ENCODE measurements around the gene EVI5L.

The EVI5L gene

DNA sequence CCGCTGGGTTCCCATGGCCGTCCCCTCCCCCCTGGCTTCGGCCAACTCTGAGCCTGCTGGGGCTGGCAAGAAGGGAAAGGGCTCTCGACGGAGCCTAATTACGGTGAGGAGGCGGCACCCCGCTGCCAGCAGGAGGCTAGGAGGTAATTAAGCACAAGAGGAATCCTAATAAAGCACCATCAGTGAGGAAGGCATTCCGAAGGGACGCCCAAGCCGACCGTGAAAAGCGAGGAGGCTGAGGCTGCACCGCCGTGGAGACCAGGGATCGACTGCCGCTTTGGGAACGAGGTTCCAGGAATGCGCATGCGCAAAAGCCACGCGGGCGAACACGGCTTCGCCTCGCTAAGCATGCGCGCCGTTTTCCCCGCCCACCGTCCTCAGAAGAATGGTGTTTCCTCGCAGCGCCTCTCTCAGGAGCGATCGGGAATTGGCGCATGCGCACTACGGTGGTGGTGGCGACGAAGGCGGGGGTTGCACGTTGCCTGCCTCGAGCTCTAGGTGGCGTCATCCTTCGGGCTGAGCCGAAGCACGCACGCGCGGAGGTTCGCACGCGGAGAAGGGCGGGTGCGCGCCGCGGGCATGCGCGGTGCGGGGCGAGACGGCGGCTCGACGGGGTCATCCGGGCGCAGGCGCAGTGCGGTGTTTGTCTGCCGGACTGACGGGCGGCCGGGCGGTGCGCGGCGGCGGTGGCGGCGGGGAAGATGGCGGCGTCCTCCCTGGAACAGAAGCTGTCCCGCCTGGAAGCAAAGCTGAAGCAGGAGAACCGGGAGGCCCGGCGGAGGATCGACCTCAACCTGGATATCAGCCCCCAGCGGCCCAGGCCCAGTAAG is 73.4 kb downstream of the EVI5L start, which contains the start of gene MAP2K7:
TSS of gene MAP2K7 (plus strand) at position 634 of the 830 bp plus-strand sequence. CDS start at position 702, 68 bp downstream.
- DNase-seq, result peak; percentile 100

DNA sequence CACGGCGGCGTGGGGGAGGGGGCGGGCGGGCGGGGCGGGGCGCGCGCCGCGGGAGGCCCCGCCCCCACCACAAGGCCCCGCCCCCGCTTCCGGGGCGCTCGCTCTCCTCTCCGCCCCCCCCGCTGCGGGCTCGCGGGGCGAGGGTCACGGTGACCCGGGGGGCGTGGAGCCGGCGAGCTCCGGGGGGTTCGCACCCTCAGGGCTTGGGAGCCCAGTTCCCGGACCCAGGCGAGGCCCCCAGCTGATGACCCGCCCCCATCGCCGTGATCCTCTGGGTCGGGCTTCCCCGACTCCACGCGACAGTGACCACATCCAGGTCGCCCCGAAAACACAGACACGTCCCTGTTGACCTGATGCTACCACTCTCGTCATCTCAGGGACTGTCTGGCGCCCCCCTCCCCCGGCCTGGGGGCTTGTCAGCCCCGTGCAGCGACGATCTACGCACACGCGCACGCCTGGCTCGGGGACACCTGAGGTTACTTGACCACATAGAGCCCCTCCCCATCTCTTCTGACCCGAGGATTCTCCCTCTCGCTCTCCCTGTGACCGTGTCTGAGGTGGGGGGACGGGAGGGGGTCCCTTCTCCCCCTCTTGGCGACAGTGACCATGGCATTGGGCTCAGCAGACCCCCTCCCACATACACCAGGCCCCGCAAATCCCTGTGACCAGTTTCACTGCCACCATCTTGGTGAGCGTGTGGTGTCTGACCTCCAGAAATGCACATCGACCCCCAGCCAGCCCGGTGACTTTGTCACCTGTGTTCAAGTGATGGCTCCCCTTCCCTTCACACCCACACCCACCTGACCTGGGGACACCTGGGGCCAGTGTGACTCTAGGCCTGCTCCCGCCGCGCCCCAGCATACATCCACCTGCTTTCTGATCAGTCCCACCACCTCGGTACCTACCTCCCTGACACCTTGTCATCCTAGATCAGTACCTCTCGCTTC is 74.3 kb downstream of the EVI5L start:
- no peak for DNase-seq

- DNase-seq, result no peak
Observed at GRCh38 chr19:7905268-7905667, 75.2 kb downstream of the EVI5L start.

- DNase-seq, result no peak
Observed at GRCh38 chr19:7905859-7906258, 75.8 kb downstream of the EVI5L start.

GRCh38 chr19:7907122-7907521 is 77.1 kb downstream of the EVI5L start:
- no peak for DNase-seq

DNA sequence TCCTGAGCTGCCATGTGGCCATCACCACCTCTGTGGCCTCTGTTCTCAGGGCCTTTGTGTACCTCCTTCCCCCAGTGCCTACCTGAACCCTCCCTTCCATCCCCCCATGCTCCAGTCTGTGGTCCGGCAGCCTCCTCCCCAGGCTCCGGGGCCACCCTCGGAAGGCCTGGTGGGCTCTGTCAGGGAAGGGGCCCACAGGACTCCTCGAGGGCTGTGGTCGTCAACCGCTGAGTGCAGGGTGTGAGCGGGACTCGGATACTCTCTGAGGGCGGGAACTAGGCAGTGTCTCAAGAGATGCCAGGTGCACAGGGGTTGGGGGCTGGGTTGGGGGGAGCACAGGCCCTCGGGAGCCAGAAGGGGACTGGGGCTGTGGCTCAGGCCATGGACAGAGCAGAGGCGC is 77.5 kb downstream of the EVI5L start:
- DNase-seq, result no peak

DNA sequence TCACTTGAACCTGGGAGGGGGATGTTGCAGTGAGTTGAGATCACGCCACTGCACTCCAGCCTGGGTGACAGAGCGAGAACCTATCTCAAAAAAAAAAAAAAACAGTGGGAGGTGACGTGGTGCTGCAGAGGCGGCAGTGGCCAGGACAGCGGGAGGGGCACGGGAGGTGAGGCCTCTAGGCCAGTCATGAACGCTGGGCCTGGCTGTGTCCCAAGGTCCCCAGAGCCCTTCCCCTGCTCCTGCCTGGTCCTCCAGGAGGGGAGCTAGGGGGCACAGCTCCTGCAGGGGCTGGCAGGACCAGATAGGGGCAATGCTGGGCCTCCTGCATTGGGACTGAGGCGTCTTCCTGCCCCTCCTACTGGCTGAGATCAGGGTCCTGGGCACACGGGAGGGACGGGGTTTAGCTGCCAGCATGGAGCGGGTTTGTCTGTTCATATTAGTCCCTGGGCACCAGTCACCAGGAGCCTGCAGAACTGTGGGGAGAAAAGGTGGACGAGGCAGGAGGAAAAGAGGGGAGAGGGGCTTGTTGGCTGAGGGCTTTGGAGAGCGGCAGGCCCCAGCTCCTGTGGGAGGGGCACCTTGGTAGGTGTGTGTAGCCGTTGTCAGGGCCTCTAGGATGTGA is 78.2 kb downstream of the EVI5L start:
- no peak for DNase-seq

DNA sequence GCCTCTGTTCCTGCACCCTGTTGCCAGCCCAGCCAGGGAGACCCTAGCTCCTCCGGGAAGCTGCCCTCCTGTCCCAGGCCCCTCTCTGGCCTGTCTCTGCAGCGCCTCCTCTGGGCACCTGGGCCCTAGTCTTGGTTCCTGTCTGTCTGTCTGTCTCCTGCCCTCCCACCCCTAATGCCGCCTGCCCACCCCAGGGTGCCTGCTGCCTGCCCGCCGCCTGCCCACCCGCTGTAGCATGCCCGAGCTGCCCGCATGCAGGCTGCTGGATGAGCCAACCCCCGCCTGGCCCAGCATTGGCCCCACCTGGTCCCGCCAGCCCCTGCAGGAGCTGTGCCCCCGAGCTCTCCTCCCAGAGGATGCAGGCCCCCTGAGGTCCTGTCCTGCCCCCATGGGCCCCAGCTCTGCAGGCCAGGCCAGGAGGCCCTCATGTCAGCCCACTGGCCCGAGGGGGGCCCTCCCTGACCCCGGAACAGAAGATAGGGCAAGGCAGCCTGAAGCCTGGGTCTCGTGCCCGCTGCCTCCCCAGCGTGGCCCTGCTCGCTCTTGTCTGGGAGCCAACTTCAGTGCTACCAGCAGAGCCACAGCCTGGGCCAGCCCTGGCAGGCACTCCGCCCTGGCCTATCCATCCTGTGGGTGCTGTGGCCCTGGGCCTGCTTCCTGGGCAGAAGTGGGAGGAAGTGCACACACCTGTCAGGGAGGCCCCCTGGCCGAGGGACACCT is 78.9 kb downstream of the EVI5L start:
- no peak for DNase-seq

DNA sequence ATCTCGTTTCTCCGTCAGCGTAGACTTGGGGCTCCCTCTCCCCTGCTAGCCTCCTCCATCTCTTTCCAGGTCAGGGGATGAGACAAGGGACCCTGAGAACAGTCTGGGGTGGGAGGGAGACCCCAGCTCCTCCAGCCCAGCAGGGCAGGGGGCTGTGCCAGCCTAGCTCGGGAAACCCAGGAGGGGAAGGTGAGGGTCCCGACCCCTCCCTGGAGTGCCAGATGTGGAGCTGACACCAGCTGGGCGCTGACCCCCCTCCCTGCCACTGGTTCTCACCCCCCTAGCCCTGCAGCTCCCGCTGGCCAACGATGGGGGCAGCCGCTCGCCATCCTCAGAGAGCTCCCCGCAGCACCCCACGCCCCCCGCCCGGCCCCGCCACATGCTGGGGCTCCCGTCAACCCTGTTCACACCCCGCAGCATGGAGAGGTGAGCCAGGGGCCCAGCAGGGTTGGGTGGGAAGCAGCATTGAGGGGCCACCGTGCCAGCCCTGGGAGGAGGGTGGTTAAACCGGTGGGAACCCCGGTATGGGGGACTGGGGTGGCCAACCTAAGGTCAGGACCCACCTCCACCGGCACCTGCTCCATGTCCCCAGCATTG is 79.6 kb downstream of the EVI5L start:
- no peak for DNase-seq

GRCh38 chr19:7910321-7911161 is 80.5 kb downstream of the EVI5L start:
- no peak for DNase-seq

- no peak for DNase-seq
Observed at GRCh38 chr19:7911508-7912143, 81.6 kb downstream of the EVI5L start.

DNA sequence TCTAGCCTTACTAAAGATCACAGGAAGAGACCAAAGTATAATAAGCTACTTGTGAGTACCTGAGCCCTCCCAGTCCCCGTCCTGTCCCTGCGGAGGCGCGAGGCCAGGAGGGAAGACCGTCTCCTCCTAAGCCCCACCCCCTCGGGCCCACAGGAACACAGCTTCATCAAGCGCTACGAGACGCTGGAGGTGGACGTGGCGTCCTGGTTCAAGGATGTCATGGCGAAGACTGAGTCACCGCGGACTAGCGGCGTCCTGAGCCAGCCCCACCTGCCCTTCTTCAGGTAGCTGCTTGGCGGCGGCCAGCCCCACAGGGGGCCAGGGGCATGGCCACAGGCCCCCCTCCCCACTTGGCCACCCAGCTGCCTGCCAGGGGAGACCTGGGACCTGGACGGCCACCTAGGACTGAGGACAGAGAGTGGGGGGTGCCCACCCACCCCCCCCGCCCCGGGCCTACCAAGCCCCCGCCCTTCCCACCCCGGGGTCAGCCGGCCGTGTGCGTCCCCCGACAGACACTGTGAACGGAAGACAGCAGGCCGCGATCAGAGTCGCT is 82.2 kb downstream of the EVI5L start:
- DNase-seq, result no peak

DNA sequence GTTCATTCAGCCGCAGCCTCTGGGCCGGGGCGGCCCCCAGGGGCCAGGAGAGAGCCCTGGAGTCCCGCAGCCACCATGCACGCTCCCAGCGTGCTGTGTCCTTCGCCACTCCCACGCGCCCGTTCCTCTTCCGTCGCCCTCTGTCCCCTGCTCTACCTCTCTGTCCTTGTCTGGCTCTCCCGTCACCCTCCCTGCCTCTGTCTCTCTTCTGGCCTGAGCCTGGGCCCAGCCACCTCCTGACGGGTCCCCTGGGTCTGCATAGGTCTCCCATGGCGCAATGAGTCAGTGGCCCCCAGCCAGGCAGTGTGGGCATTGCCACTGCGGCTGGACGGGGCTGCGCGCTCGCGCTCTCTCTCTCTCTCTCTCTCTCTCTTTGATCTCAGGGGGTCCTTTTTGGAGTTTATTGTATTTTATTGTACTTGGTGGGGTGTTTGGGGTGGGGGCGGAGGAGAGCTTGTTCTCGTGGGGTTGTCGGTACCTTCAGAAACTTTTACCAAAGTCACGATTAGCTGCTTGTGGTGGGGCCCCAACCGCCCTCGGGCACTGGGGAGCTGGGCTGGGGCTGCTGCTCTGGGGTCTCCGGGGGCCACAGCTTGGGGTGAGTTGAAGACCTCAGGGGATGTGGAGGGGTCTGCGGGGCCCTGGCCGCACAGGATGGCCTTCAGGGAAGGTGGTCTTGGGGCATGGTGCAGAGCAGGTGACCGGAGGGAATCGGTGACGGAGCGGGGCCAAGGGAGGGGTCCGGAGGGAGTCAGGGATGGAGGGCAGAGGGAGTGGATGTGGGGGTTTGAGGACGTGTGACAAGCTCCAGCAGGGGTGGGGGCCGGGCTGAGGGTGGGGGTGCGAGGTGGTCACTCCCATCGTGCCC is 82.9 kb downstream of the EVI5L start:
- no peak for DNase-seq

DNA sequence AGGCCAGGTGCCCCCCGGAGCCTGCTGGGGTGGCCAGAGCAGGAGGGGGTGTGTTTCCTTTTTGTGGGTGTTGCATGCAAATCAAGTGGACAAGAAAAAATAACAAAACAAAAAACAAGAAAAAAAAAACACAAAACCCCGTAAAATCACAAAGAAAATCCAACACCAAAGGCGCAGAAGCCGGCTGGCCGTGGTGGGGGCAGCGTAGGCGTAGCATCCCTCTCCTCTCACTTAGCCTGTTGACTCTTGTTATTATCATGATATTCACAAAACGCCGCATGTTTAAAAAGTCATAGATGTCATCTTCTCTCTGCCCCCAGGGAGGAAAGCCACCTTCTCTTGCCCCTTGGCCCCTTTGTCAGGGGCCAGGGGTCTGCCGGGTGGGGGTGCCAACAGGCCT is 83.6 kb downstream of the EVI5L start:
- DNase-seq, result no peak

GRCh38 chr19:7914099-7914498 is 84.1 kb downstream of the EVI5L start:
- no peak for DNase-seq
